ENCODE results near the gene PTH2R. TPM values are rescaled to one million over a fixed set of nuclear protein-coding genes. Genes with fewer than 3 reads are reported as not detected.
A peak's percentile ranks its signal among the peaks of the same experiment; 100 is the strongest.

PTH2R gene
- total and polyA plus RNA-seq, 4 donors = 0.01 to 1.5 (median 0.08) TPM; not detected in 1

DNA sequence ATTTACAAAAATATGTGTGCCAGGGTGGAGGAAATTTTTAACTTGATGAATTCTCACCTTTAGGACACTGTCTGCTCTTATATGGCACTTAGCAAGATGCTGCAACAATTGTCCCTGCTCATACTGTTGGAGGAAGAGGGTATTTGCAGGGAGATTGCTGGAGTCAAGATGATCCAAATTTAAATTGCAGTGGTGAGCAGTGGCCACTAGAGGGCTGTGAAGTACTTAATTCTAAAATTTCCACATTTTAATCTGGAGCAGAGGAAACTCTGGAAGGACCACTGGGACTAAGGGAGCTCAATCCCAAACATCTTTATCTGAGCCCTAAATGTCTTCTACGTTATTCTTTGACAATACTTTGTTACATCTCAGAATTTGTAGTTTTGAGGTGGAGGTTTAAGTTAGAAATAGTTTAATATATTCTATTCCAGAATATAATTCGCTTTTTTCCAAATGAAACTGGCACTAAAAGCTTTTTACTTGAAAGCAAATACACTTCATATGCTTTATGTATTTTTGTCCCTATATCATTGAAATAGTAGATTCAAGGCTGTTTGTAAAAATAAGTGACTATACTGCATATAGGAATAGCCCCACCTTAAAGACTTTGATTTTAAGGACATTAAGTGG lies 33.0 kb upstream of the PTH2R start:
- Histone ChIP-seq H3K4me3 (ENCODE audit: low read depth in 1 of 3, low read length in 3 of 3) (no peak overlapping the region), H3K36me3 (ENCODE audit: control insufficient read depth in 4 of 4, insufficient read depth in 3 of 4, low read depth in 1 of 4, low read length in 3 of 4) (no peaks in the 10 kb centered on the region), H3K27me3 (ENCODE audit: control insufficient read depth in 4 of 4, insufficient read depth in 4 of 4, low read length in 3 of 4) (no peaks in the 10 kb centered on the region), H3K4me1 (ENCODE audit: control insufficient read depth in 4 of 4, insufficient read depth in 4 of 4, low read length in 3 of 4) (peaks cover 2 to 12% (median 8%) of the 10 kb centered on the region in 4 donors), H3K27ac (ENCODE audit: low read depth in 1 of 2, low read length in 2 of 2) (no peak overlapping the region), H3K9me3 (ENCODE audit: control insufficient read depth in 4 of 4, low read length in 3 of 4) (peaks cover 0 to 2% (median 0%) of the 10 kb centered on the region in 4 donors), H3K9ac (ENCODE audit: low read depth in 1 of 2, low read length in 2 of 2) (no peak overlapping the region)
- 47% methylated on average over 2 of the region's 2 CpGs for whole genome bisulfite sequencing
- TF ChIP-seq, protein P1, sequence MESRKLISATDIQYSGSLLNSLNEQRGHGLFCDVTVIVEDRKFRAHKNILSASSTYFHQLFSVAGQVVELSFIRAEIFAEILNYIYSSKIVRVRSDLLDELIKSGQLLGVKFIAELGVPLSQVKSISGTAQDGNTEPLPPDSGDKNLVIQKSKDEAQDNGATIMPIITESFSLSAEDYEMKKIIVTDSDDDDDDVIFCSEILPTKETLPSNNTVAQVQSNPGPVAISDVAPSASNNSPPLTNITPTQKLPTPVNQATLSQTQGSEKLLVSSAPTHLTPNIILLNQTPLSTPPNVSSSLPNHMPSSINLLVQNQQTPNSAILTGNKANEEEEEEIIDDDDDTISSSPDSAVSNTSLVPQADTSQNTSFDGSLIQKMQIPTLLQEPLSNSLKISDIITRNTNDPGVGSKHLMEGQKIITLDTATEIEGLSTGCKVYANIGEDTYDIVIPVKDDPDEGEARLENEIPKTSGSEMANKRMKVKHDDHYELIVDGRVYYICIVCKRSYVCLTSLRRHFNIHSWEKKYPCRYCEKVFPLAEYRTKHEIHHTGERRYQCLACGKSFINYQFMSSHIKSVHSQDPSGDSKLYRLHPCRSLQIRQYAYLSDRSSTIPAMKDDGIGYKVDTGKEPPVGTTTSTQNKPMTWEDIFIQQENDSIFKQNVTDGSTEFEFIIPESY (IDR thresholded peaks at IDR 0.05) = no peak
- TF ChIP-seq SP1 (IDR thresholded peaks at IDR 0.05) (no peak), RAD21 (IDR thresholded peaks at IDR 0.05) (peak; percentile 78 to 84), EGR1 (IDR thresholded peaks at IDR 0.05; ENCODE audit: low read depth in 2 of 2) (no peak), FOXA1 (IDR thresholded peaks at IDR 0.05) (no peak), FOXA2 (IDR thresholded peaks at IDR 0.05) (no peak), YY1 (IDR thresholded peaks at IDR 0.05) (no peak), GABPA (IDR thresholded peaks at IDR 0.05 in 1 of 2, conservative IDR thresholded peaks at IDR 0.05 in 1 of 2) (no peak), NR2F2 (IDR thresholded peaks at IDR 0.05) (no peak), HNF4A (conservative IDR thresholded peaks at IDR 0.05) (peak in 1 of 2 donors; percentile 15), RXRA (IDR thresholded peaks at IDR 0.05) (no peak)
- TF ChIP-seq, protein P2, sequence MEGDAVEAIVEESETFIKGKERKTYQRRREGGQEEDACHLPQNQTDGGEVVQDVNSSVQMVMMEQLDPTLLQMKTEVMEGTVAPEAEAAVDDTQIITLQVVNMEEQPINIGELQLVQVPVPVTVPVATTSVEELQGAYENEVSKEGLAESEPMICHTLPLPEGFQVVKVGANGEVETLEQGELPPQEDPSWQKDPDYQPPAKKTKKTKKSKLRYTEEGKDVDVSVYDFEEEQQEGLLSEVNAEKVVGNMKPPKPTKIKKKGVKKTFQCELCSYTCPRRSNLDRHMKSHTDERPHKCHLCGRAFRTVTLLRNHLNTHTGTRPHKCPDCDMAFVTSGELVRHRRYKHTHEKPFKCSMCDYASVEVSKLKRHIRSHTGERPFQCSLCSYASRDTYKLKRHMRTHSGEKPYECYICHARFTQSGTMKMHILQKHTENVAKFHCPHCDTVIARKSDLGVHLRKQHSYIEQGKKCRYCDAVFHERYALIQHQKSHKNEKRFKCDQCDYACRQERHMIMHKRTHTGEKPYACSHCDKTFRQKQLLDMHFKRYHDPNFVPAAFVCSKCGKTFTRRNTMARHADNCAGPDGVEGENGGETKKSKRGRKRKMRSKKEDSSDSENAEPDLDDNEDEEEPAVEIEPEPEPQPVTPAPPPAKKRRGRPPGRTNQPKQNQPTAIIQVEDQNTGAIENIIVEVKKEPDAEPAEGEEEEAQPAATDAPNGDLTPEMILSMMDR (IDR thresholded peaks at IDR 0.05; ENCODE audit: low read depth, low read length, missing input control) = peak; percentile 82
- TF ChIP-seq, protein P3, sequence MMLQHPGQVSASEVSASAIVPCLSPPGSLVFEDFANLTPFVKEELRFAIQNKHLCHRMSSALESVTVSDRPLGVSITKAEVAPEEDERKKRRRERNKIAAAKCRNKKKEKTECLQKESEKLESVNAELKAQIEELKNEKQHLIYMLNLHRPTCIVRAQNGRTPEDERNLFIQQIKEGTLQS (IDR thresholded peaks at IDR 0.05) = no peak
- TF ChIP-seq, protein P4, sequence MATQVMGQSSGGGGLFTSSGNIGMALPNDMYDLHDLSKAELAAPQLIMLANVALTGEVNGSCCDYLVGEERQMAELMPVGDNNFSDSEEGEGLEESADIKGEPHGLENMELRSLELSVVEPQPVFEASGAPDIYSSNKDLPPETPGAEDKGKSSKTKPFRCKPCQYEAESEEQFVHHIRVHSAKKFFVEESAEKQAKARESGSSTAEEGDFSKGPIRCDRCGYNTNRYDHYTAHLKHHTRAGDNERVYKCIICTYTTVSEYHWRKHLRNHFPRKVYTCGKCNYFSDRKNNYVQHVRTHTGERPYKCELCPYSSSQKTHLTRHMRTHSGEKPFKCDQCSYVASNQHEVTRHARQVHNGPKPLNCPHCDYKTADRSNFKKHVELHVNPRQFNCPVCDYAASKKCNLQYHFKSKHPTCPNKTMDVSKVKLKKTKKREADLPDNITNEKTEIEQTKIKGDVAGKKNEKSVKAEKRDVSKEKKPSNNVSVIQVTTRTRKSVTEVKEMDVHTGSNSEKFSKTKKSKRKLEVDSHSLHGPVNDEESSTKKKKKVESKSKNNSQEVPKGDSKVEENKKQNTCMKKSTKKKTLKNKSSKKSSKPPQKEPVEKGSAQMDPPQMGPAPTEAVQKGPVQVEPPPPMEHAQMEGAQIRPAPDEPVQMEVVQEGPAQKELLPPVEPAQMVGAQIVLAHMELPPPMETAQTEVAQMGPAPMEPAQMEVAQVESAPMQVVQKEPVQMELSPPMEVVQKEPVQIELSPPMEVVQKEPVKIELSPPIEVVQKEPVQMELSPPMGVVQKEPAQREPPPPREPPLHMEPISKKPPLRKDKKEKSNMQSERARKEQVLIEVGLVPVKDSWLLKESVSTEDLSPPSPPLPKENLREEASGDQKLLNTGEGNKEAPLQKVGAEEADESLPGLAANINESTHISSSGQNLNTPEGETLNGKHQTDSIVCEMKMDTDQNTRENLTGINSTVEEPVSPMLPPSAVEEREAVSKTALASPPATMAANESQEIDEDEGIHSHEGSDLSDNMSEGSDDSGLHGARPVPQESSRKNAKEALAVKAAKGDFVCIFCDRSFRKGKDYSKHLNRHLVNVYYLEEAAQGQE (IDR thresholded peaks at IDR 0.05) = no peak
- TF ChIP-seq, protein P5, sequence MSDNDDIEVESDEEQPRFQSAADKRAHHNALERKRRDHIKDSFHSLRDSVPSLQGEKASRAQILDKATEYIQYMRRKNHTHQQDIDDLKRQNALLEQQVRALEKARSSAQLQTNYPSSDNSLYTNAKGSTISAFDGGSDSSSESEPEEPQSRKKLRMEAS (IDR thresholded peaks at IDR 0.05) = no peak
- no peak for DNase-seq (ENCODE audit: low spot score)
